Neural cell (in vitro differentiated cells): ENCODE data around the gene NKAIN4. TPM values are rescaled to one million over a fixed set of nuclear protein-coding genes. Genes with fewer than 3 reads are reported as not detected.

Source experiments
- H2AFZ ChIP-seq: fragments of 200-600, 300-800 bp; sonication (generic), shearing (Covaris generic); 2 replicates; pipeline ENCODE4 v1.6.0; 2014; ENCODE audit warnings: low read depth, mild to moderate bottlenecking, antibody characterized with exemption, low read length, moderate library complexity
- H3F3A ChIP-seq: fragments of 200-600 bp; shearing (Covaris generic); 2 replicates; pipeline ENCODE4 v1.6.1; 2016; ENCODE audit warnings: mild to moderate bottlenecking, moderate library complexity, mixed read lengths, antibody characterized with exemption, low read length; ENCODE audit not compliant: insufficient read depth, poor library complexity, severe bottlenecking
- H3K27ac ChIP-seq: fragments of 200-600, 300-800 bp; sonication (generic), shearing (Covaris generic); 2 replicates; pipeline ENCODE4 v1.5.1; 2014; ENCODE audit warnings: mild to moderate bottlenecking, low read length, moderate library complexity
- H3K27me3 ChIP-seq: fragments of 300-800, 200-600 bp; sonication (generic), shearing (Covaris generic); 2 replicates; pipeline ENCODE4 v1.6.0; 2014; ENCODE audit warnings: mild to moderate bottlenecking, low read depth, low read length, moderate library complexity; ENCODE audit not compliant: insufficient read depth
- H3K36me3 ChIP-seq: fragments of 300-800, 200-600 bp; sonication (generic), shearing (Covaris generic); 2 replicates; pipeline ENCODE4 v1.5.1; 2014; ENCODE audit warnings: mild to moderate bottlenecking, antibody characterized with exemption, low read length, moderate library complexity; ENCODE audit not compliant: insufficient read depth
- H3K4me2 ChIP-seq: fragments of 300-800, 200-600 bp; sonication (generic), shearing (Covaris generic); 2 replicates; pipeline ENCODE4 v1.6.0; 2014; ENCODE audit warnings: mild to moderate bottlenecking, low read length
- H3K4me3 ChIP-seq: fragments of 300-800, 200-600 bp; sonication (generic), shearing (Covaris generic); 2 replicates; pipeline ENCODE4 v1.5.1; 2014; ENCODE audit warnings: mild to moderate bottlenecking, low read length, moderate library complexity
- H3K79me2 ChIP-seq: fragments of 200-600 bp; shearing (Covaris generic); replicated peaks from 2 replicates; pipeline ENCODE4 v1.6.0; 2014; ENCODE audit warnings: mild to moderate bottlenecking, low read length, moderate library complexity; ENCODE audit not compliant: insufficient read depth
- H3K9ac ChIP-seq: fragments of 300-800, 200-600 bp; sonication (generic), shearing (Covaris generic); 2 replicates; pipeline ENCODE4 v1.6.1; 2016; ENCODE audit warnings: mild to moderate bottlenecking, low read length, mixed read lengths
- H3K9me2 ChIP-seq: fragments of 200-600 bp; shearing (Covaris generic); 2 replicates; pipeline ENCODE4 v1.6.1; 2016; ENCODE audit warnings: mild to moderate bottlenecking, low read length, mixed read lengths; ENCODE audit not compliant: insufficient read depth
- H3K9me3 ChIP-seq: fragments of 200-600, 300-800 bp; sonication (generic), shearing (Covaris generic); 2 replicates; pipeline ENCODE4 v1.6.1; 2016; ENCODE audit warnings: mild to moderate bottlenecking, mixed run types, low read length, moderate library complexity, mixed read lengths
- H4K20me1 ChIP-seq: fragments of 200-600 bp; shearing (Covaris generic); 2 replicates; pipeline ENCODE4 v1.6.1; 2016; ENCODE audit warnings: mild to moderate bottlenecking, mixed run types; ENCODE audit not compliant: insufficient read depth
- CTCF ChIP-seq: fragments of 450-650 bp; IDR thresholded peaks from 2 replicates; pipeline ENCODE4 v1.5.1; 2014; ENCODE audit warnings: antibody characterized with exemption, mild to moderate bottlenecking, moderate library complexity; ENCODE audit not compliant: poor library complexity, severe bottlenecking
- EP300 ChIP-seq: fragments of 450-650 bp; conservative IDR thresholded peaks from 2 replicates; pipeline ENCODE4 v1.6.1; 2014; ENCODE audit warnings: antibody characterized with exemption, mild to moderate bottlenecking, moderate library complexity; ENCODE audit not compliant: poor library complexity, severe bottlenecking
- EZH2 ChIP-seq: fragments of 200-600, 300-800 bp; shearing (Covaris generic), sonication (generic); IDR thresholded peaks from 2 replicates; pipeline ENCODE4 v1.6.1; 2014; ENCODE audit warnings: antibody characterized with exemption, low read length, borderline replicate concordance, mild to moderate bottlenecking; ENCODE audit not compliant: insufficient read depth, poor library complexity, severe bottlenecking
- MXI1 ChIP-seq: fragments of 450-650 bp; conservative IDR thresholded peaks from 2 replicates; pipeline ENCODE4 v1.6.1; 2014; ENCODE audit warnings: antibody characterized with exemption, mild to moderate bottlenecking; ENCODE audit not compliant: poor library complexity, severe bottlenecking
- POLR2AphosphoS5 ChIP-seq: IDR thresholded peaks from 2 replicates; pipeline ENCODE4 v1.6.1; 2012
- RAD21 ChIP-seq: fragments of 450-650 bp; conservative IDR thresholded peaks from 2 replicates; pipeline ENCODE4 v1.6.1; 2014; ENCODE audit warnings: antibody characterized with exemption, mild to moderate bottlenecking, moderate library complexity
- REST ChIP-seq: IDR thresholded peaks from 2 replicates; pipeline ENCODE4 v1.6.1; 2012; ENCODE audit warnings: borderline replicate concordance
- SMC3 ChIP-seq: fragments of 450-650 bp; conservative IDR thresholded peaks from 2 replicates; pipeline ENCODE4 v1.6.1; 2014; ENCODE audit warnings: antibody characterized with exemption, mild to moderate bottlenecking, moderate library complexity; ENCODE audit not compliant: poor library complexity
- TAF1 ChIP-seq: IDR thresholded peaks from 2 replicates; pipeline ENCODE4 v1.6.1; 2012; ENCODE audit warnings: low read depth
- polyA plus RNA-seq: library from polyadenylated mRNA; depleted of rRNA; stranded (reverse); fragments of >200 nt; gene quantifications from 2 replicates; pipeline ENCODE4 v1.2.3, GENCODE V29; 2014

NKAIN4 gene
- polyA plus RNA-seq, 1 donor from 2014 or later: 11.2 TPM

- H3K36me3 ChIP-seq: no peaks in the 10 kb centered on the region
- no peak overlapping the region for H2AFZ ChIP-seq
- H3K9me3 ChIP-seq: no peaks in the 10 kb centered on the region
- no peak overlapping the region for H3K27ac ChIP-seq
- no peaks in the 10 kb centered on the region for H3F3A ChIP-seq
- no peaks in the 10 kb centered on the region for H3K79me2 ChIP-seq
- TF ChIP-seq EP300 (no peak), REST (no peak)
- peaks cover 1% of the 10 kb centered on the region for H3K27me3 ChIP-seq
- no peak overlapping the region for H3K4me3 ChIP-seq
- H3K9me2 ChIP-seq: no peaks in the 10 kb centered on the region
- no peaks in the 10 kb centered on the region for H4K20me1 ChIP-seq
- H3K4me2 ChIP-seq: no peak overlapping the region
- H3K9ac ChIP-seq: no peak overlapping the region
Observed at GRCh38 chr20:63259734-63260460, 5.6 kb upstream of the NKAIN4 start.

GRCh38 chr20:63258781-63259180 lies 4.5 kb upstream of the NKAIN4 start:
- no peak for TF ChIP-seq SMC3
- TF ChIP-seq EZH2: no peak
- no peak for TF ChIP-seq RAD21
- no peak for TF ChIP-seq POLR2AphosphoS5
- no peak for TF ChIP-seq EP300
- TF ChIP-seq MXI1: no peak
- TF ChIP-seq TAF1: no peak
- TF ChIP-seq REST: no peak
- no peak for TF ChIP-seq CTCF
- no peak overlapping the region for H2AFZ ChIP-seq
- no peaks in the 10 kb centered on the region for H3F3A ChIP-seq
- no peak overlapping the region for H3K27ac ChIP-seq
- no peak overlapping the region for H3K4me3 ChIP-seq
- H3K9me2 ChIP-seq: no peaks in the 10 kb centered on the region
- no peaks in the 10 kb centered on the region for H3K36me3 ChIP-seq
- no peak overlapping the region for H3K9ac ChIP-seq
- H3K79me2 ChIP-seq: no peaks in the 10 kb centered on the region
- no peaks in the 10 kb centered on the region for H4K20me1 ChIP-seq
- peaks cover 9% of the 10 kb centered on the region for H3K27me3 ChIP-seq
- no peaks in the 10 kb centered on the region for H3K9me3 ChIP-seq
- H3K4me2 ChIP-seq: no peak overlapping the region
